Chondrocyte (in vitro differentiated cells): Measurements from ENCODE around the gene HAND2. TPM values are rescaled to one million over a fixed set of nuclear protein-coding genes. Genes with fewer than 3 reads are reported as not detected.

Source experiments
- DNase-seq: peaks from one replicate; pipeline ENCODE4 v3.0.0; 2021; ENCODE audit warnings: mixed read lengths, low spot score
- H3K27ac Mint-ChIP-seq: one replicate; pipeline ENCODE4 v1.8.0; 2021; ENCODE audit warnings: mild to moderate bottlenecking, moderate library complexity, mixed read lengths; ENCODE audit not compliant: unreplicated experiment
- H3K27me3 Mint-ChIP-seq: 2 replicates; pipeline ENCODE4 v1.8.0; 2021; ENCODE audit warnings: low read depth, mixed read lengths
- H3K36me3 Mint-ChIP-seq: 2 replicates; pipeline ENCODE4 v1.8.0; 2021; ENCODE audit warnings: low read depth, mixed read lengths
- H3K4me1 Mint-ChIP-seq: 2 replicates; pipeline ENCODE4 v1.8.0; 2021; ENCODE audit warnings: low read depth, mild to moderate bottlenecking, mixed read lengths
- H3K4me3 Mint-ChIP-seq: one replicate; pipeline ENCODE4 v1.8.0; 2021; ENCODE audit warnings: mild to moderate bottlenecking, moderate library complexity, mixed read lengths; ENCODE audit not compliant: unreplicated experiment
- H3K9me3 Mint-ChIP-seq: 2 replicates; pipeline ENCODE4 v1.8.0; 2021; ENCODE audit warnings: low read depth, mixed read lengths
- CTCF ChIP-seq: fragments of 200-600 bp; sonication (generic); IDR thresholded peaks from 2 replicates; pipeline ENCODE4 v1.5.0; 2021; ENCODE audit warnings: antibody characterized with exemption, mild to moderate bottlenecking, moderate library complexity
- total RNA-seq: library from RNA; stranded (reverse); gene quantifications from 3 replicates; pipeline ENCODE4 v1.2.1, GENCODE V29; 2021

Gene HAND2
- total RNA-seq, 1 donor from 2014 or later: not detected

- peaks cover 7% of the 10 kb centered on the region for H3K9me3 Mint-ChIP-seq
- no peak for TF ChIP-seq CTCF
- H3K27ac Mint-ChIP-seq: no peak overlapping the region
- H3K36me3 Mint-ChIP-seq: peaks cover 8% of the 10 kb centered on the region
- peaks cover 87% of the 10 kb centered on the region for H3K27me3 Mint-ChIP-seq
- no peak for DNase-seq
- H3K4me3 Mint-ChIP-seq: no peak overlapping the region
- H3K4me1 Mint-ChIP-seq: peaks cover 33% of the 10 kb centered on the region
Measured at GRCh38 chr4:173518425-173519102, 11.5 kb downstream of the HAND2 start.

DNA sequence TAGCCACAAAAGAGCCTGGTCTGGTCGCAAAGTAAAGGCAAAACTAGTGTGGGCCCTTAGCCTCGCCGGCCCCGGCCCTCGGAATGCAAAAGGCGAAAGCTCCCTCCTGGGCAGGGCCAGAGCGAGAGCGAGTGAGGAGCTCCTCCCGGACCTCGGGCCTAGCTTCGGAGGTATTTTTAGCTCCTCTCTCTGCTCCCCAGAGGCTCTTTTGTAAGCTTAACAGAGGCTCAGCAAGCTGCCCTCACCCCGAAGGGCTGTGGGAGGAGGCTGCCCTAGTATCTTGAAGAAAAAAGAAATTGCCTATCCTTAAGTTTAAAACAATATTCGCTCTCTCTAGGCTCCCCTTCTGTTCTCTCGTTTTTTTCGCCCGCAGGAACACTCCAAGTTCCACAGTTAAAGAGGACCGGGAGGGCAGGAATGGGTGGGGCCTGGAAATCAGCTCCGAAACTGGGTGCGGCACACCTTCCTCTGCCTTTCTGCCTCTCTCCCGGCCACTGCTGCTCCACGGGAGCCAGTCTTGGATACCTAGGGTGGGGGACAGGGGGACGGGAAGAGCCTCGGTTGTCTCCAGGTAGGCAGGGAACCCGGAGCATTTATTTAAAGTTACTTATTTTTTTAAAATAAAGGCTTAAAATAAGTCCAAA, 12.1 kb downstream of the HAND2 start:
- H3K36me3 Mint-ChIP-seq: peaks cover 8% of the 10 kb centered on the region
- peaks cover 33% of the 10 kb centered on the region for H3K4me1 Mint-ChIP-seq
- no peak overlapping the region for H3K27ac Mint-ChIP-seq
- peaks cover 88% of the 10 kb centered on the region for H3K27me3 Mint-ChIP-seq
- DNase-seq: no peak
- H3K4me3 Mint-ChIP-seq: no peak overlapping the region
- peaks cover 7% of the 10 kb centered on the region for H3K9me3 Mint-ChIP-seq
- TF ChIP-seq CTCF: no peak

GRCh38 chr4:173516621-173517524, 13.2 kb downstream of the HAND2 start:
- H3K27me3 Mint-ChIP-seq: peaks cover 88% of the 10 kb centered on the region
- peaks cover 23% of the 10 kb centered on the region for H3K4me1 Mint-ChIP-seq
- DNase-seq: no peak
- peaks cover 7% of the 10 kb centered on the region for H3K9me3 Mint-ChIP-seq
- H3K4me3 Mint-ChIP-seq: peak overlapping the region; percentile 50
- TF ChIP-seq CTCF: no peak
- no peak overlapping the region for H3K27ac Mint-ChIP-seq
- H3K36me3 Mint-ChIP-seq: peaks cover 8% of the 10 kb centered on the region

DNA sequence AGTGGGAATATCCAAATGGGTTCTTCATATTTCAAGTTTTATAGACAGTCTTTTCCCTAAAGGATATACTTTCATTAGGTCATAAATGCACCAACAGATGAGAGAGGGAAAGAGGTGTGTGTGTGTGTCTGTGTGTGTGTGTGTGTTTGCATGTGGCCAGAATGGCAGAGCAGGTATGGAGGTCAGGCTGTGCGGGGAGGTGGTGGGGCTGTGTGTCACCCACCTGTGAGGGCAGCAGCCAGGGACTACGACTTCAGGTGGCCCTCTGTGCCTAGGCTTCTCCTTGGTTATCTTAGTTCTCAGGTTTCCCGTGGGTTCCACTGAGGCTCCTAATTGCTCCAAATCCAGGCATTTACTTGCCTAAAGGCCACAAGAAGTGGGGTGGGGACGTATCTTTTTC, 14.6 kb downstream of the HAND2 start:
- H3K9me3 Mint-ChIP-seq: peaks cover 7% of the 10 kb centered on the region
- no peak overlapping the region for H3K4me3 Mint-ChIP-seq
- TF ChIP-seq CTCF: no peak
- DNase-seq: no peak
- peaks cover 18% of the 10 kb centered on the region for H3K4me1 Mint-ChIP-seq
- H3K27me3 Mint-ChIP-seq: peaks cover 86% of the 10 kb centered on the region
- no peak overlapping the region for H3K27ac Mint-ChIP-seq
- peaks cover 7% of the 10 kb centered on the region for H3K36me3 Mint-ChIP-seq

- Mint-ChIP-seq H3K27me3 (peaks cover 83% of the 10 kb centered on the region), H3K4me1 (peaks cover 20% of the 10 kb centered on the region), H3K9me3 (peaks cover 5% of the 10 kb centered on the region), H3K4me3 (no peak overlapping the region), H3K36me3 (peaks cover 9% of the 10 kb centered on the region), H3K27ac (no peak overlapping the region)
- TF ChIP-seq CTCF: no peak
- DNase-seq: no peak
Measured at GRCh38 chr4:173514641-173515217, 15.3 kb downstream of the HAND2 start.
